Upper lobe of left lung (tissue), 4 donors: ENCODE measurements around the gene EFHC2.

Source experiments
- POLR2A ChIP-seq, 4 donors: fragments of 450-650 bp; IDR thresholded peaks; one replicate each; pipeline ENCODE4 v1.5.1; 2016 to 2017; ENCODE audit warnings: antibody characterized with exemption in 4 of 4, mild to moderate bottlenecking in 2 of 4
- POLR2AphosphoS5 ChIP-seq, 2 donors: sonication (generic); formaldehyde crosslinking; IDR thresholded peaks; one replicate each; pipeline ENCODE4 v1.5.1; 2017; ENCODE audit warnings: antibody characterized with exemption in 2 of 2
- TF ChIP-seq, protein P1 (sequence below), 6 experiments: fragments of 450-650 bp in 4 of 6; fragments of 200-600 bp in 2 of 6; sonication (generic) in 2 of 6; IDR thresholded peaks; one replicate each; pipeline ENCODE4 v1.5.1; 2016 to 2019; ENCODE audit warnings: antibody characterized with exemption in 6 of 6

DNA sequence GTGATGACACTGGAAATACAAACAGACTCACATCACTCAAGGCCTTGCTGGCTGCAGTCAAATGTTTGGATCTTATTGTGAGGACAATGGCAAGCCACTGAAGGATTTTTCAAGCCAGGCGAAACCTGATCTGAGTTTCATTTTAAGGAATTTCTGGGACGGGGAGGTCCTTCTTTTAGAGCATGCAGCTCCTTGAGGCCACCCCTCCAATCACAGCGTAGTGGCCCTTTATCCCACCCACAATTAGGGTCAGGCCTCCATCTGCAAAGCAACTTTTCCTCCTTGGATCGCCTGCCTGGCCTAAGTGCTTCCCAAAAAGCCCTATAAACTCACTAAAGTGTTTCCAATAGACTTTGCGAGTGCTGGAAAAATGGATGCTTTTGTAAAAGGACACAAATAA lies 115.5 kb downstream of the EFHC2 start:
- no peak for TF ChIP-seq POLR2A (IDR thresholded peaks at IDR 0.05)
- TF ChIP-seq, protein P1, sequence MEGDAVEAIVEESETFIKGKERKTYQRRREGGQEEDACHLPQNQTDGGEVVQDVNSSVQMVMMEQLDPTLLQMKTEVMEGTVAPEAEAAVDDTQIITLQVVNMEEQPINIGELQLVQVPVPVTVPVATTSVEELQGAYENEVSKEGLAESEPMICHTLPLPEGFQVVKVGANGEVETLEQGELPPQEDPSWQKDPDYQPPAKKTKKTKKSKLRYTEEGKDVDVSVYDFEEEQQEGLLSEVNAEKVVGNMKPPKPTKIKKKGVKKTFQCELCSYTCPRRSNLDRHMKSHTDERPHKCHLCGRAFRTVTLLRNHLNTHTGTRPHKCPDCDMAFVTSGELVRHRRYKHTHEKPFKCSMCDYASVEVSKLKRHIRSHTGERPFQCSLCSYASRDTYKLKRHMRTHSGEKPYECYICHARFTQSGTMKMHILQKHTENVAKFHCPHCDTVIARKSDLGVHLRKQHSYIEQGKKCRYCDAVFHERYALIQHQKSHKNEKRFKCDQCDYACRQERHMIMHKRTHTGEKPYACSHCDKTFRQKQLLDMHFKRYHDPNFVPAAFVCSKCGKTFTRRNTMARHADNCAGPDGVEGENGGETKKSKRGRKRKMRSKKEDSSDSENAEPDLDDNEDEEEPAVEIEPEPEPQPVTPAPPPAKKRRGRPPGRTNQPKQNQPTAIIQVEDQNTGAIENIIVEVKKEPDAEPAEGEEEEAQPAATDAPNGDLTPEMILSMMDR (IDR thresholded peaks at IDR 0.05): no peak
- no peak for TF ChIP-seq POLR2AphosphoS5 (IDR thresholded peaks at IDR 0.05)
